Heart right ventricle (tissue), 16 donors: ENCODE data around the gene PLD1. TPM values are rescaled to one million over a fixed set of nuclear protein-coding genes. Genes with fewer than 3 reads are reported as not detected.

Experiments used
- ATAC-seq, 8 donors: fragments of 200-7000 bp; cut with Tn5 transposase; one replicate each; pipeline ENCODE4 v1.9.1; 2020; ENCODE audit warnings: mild to moderate bottlenecking in 8 of 8, moderate library complexity in 8 of 8, moderate number of reproducible peaks in 1 of 8
- DNase-seq, 2 donors: peaks; one replicate each; pipeline ENCODE4 v3.0.0-alpha.2; 2020
- H3K27ac ChIP-seq, 10 donors: fragments of 200-600 bp; sonication (generic) in 2 of 10; one replicate each; pipeline versions ENCODE4 v1.5.0 to v1.8.0; 2020 to 2022; ENCODE audit warnings: mild to moderate bottlenecking in 3 of 10
- H3K27me3 ChIP-seq, 7 donors: fragments of 200-600 bp; one replicate each; pipeline ENCODE4 v1.8.0; 2021 to 2022; ENCODE audit warnings: mild to moderate bottlenecking in 2 of 7
- H3K36me3 ChIP-seq, 9 donors: fragments of 200-600 bp; sonication (generic) in 1 of 9; one replicate each; pipeline versions ENCODE4 v1.5.0 to v1.8.0; 2020 to 2022; ENCODE audit warnings: mild to moderate bottlenecking in 2 of 9
- H3K4me1 ChIP-seq, 9 donors: fragments of 200-600 bp; sonication (generic) in 1 of 9; one replicate each; pipeline versions ENCODE4 v1.5.0 to v1.8.0; 2020 to 2022; ENCODE audit warnings: mild to moderate bottlenecking in 4 of 9
- H3K4me3 ChIP-seq, 10 donors: fragments of 200-600 bp; sonication (generic) in 2 of 10; one replicate each; pipeline versions ENCODE4 v1.5.0 to v1.8.0; 2020 to 2022; ENCODE audit warnings: mild to moderate bottlenecking in 7 of 10, moderate library complexity in 2 of 10
- H3K9me3 ChIP-seq, 11 donors: fragments of 200-600 bp in 10 of 11; sonication (generic) in 2 of 11; one replicate each; pipeline versions ENCODE4 v1.5.0 to v1.8.0; 2013 to 2022; ENCODE audit warnings: mild to moderate bottlenecking in 2 of 11, control low read depth in 1 of 11, moderate library complexity in 1 of 11
- WGBS, 2 donors: extraction: QIAGEN DNeasy Blood & Tissue Kit; methylation state at CpG; one replicate each; pipeline ENCODE4 v1.1.7; 2013; ENCODE audit warnings: inconsistent platforms in 1 of 2; 5-methylcytosine and 5-hydroxymethylcytosine counted together
- intact Hi-C, 10 donors: fragments of 100-400 bp; cut with DNase I; formaldehyde crosslinking; loops; one replicate each; pipeline versions ENCODE4 v1.11.1 to v1.14.2; 2022
- polyA plus RNA-seq, 2 donors: library from polyadenylated mRNA; stranded (reverse); fragments of 200-250 nt; gene quantifications; one replicate each; pipeline ENCODE4 v1.2.3, GENCODE V29; 2013
- total RNA-seq, 10 donors: library from RNA; stranded (reverse); fragmentation: NEBNext Ultra II Directional in 3 of 10; extraction: Animal tissue kit (Norgen Biotek cat#: 25700) in 3 of 10; gene quantifications; one replicate each; pipeline versions ENCODE4 v1.2.1 to v1.2.4, GENCODE V29; 2021 to 2023
- TF ChIP-seq, protein P1 (sequence below), 9 donors: fragments of 200-600 bp; sonication (generic) in 2 of 9; IDR thresholded peaks; one replicate each; pipeline versions ENCODE4 v1.5.0 to v1.8.0; 2021 to 2022; ENCODE audit warnings: antibody characterized with exemption in 9 of 9, mild to moderate bottlenecking in 5 of 9, moderate library complexity in 1 of 9
- donor health status: Arrhythmogenic right ventricular cardiomyopathy.
- donor health status: ischemic (EF 13 %, LVEDD 7.1; RV severe dilation, severe dysfunction).
- donor health status: healthy with polysubstance abuse.
- donor health status: DM: no; HTN: yes; CAD: no.
- donor health status: DM: no; HTN: no; CAD: no.
- donor health status: ischemic (EF 25% LVEDD 6.9; RV normal size, moderate dysfunction).
- donor health status: ischemic (EF 25% LVEDD 5.7; RV mildly dilated, moderate dysfunction).
- donor health status: healthy.
- donor health status: DM: yes; HTN: yes; CAD: no.
- donor health status: Ischemic cardiomyopathy.
- donor health status: ischemic (EF 35%, LVEDD 5.7; RV mildly dilated, moderate dysfunction).
- donor health status: nonischemic (EF 11% LVEDD 7.7; RV severe dilation, severe dysfunction).
- donor health status: DM: yes; HTN: yes; CAD: no.
- donor health status: PGD.
- donor health status: ischemic (EF 29% LVEDD 5.4; RV normal size, mild dysfunction).
- donor health status: nonischemic (EF 23%, LVEDD 6.1; RV moderate dilation, normal function).

Gene PLD1
- total and polyA plus RNA-seq, 12 donors = 10.5 to 83.3 (median 62.9) TPM

DNA sequence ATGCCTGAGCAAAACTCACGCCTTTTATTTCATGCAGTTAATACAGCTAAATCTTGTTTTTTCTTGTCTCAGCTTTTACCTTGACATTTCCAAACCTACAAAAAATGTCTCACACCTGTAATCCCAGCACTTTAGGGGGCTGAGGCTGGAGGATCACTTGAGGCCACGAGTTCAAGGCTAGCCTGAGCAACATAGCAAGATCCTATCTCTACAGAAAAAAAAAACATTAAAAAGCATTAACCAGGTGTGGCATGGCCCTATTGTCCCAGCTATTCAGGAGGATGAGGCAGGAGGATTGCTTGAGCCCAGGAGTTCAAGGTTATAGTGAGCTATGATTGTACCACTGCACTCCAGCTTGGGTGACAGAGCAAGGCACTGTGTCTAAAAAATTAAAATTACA, 29.0 kb upstream of the PLD1 start:
- H3K4me1 ChIP-seq = peaks cover 3 to 77% (median 56%) of the 10 kb centered on the region in 9 donors
- TF ChIP-seq, protein P1, sequence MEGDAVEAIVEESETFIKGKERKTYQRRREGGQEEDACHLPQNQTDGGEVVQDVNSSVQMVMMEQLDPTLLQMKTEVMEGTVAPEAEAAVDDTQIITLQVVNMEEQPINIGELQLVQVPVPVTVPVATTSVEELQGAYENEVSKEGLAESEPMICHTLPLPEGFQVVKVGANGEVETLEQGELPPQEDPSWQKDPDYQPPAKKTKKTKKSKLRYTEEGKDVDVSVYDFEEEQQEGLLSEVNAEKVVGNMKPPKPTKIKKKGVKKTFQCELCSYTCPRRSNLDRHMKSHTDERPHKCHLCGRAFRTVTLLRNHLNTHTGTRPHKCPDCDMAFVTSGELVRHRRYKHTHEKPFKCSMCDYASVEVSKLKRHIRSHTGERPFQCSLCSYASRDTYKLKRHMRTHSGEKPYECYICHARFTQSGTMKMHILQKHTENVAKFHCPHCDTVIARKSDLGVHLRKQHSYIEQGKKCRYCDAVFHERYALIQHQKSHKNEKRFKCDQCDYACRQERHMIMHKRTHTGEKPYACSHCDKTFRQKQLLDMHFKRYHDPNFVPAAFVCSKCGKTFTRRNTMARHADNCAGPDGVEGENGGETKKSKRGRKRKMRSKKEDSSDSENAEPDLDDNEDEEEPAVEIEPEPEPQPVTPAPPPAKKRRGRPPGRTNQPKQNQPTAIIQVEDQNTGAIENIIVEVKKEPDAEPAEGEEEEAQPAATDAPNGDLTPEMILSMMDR (IDR thresholded peaks at IDR 0.05) = no peak
- intact Hi-C loops = loop anchor here in 5 of 10 donors (2.0 to 10.0 kb wide), 9 partner anchors 64 to 496 kb away; partner anchors contain the start of gene FNDC3B (in 2 of the 5)
- no peaks in the 10 kb centered on the region for H3K27me3 ChIP-seq
- WGBS, 2 donors = 93 to 100% methylated on average over 2 of the region's 2 CpGs
- no peak for ATAC-seq
- no peak overlapping the region for H3K4me3 ChIP-seq
- H3K27ac ChIP-seq = peak overlapping the region in 5 of 10 donors; percentile 78 to 84 (median 80)
- no peak for DNase-seq
- H3K36me3 ChIP-seq = no peaks in the 10 kb centered on the region
- H3K9me3 ChIP-seq = no peaks in the 10 kb centered on the region

DNA sequence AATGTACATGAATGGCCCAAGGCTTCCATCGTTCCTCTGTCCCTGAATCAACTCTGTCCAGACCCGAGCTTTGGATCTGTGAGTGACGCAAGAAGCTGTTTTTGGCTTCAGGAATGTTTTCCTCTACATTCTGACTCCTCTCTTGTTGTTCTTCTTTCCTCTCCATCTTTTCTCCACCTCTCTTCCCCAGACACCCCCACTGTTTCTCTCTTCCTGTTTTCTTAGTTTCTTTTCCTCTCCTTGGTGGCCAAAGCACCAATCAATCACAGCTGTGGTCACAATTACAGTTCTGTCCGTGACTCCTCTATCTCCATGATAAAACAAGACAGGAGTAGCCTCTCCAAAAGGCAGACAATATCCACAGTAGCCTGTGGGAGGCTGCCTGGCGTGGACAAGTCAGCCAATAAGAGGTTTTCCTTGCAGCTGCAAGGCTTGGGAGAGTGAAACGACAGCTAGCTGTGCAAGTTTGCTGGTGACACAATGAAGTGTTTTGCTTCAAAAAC, 28.0 kb upstream of the PLD1 start:
- peak; percentile 39 to 72 for DNase-seq
- Histone ChIP-seq H3K27ac (peak overlapping the region; percentile 53 to 84 (median 78)), H3K4me3 (peak overlapping the region in 7 of 10 donors; percentile 6 to 36 (median 23)), H3K36me3 (no peaks in the 10 kb centered on the region), H3K4me1 (peaks cover 3 to 84% (median 64%) of the 10 kb centered on the region in 9 donors), H3K9me3 (no peaks in the 10 kb centered on the region), H3K27me3 (no peaks in the 10 kb centered on the region)
- ATAC-seq = peak; percentile 75 to 85 (median 78)
- TF ChIP-seq, protein P1 (IDR thresholded peaks at IDR 0.05) = peak in 1 of 9 donors; percentile 27
- WGBS, 2 donors = 6 to 14% methylated on average over 6 of the region's 6 CpGs
- intact Hi-C loops = loop anchor here in 5 of 10 donors (2.0 to 10.0 kb wide), 9 partner anchors 63 to 497 kb away; partner anchors contain the start of gene FNDC3B (in 2 of the 5)

DNA sequence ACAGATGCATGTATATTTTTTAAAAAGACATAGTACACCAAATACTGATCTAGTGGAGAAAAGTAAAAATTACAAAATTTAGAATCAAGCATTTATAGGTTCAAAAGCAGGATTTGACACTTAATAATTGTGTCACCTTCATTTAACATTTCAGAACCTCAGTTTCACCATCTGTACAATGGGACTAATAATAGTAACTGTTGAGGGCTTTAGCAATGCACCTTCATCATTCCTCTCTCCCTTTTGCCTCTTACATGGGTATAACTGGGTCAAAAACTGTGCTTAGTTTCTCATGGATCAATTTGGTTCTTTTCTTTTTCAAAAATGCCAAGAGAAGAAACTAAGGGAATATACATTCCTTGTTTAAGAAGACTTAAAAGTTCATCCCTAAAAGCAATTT, 27.4 kb upstream of the PLD1 start:
- ATAC-seq (no peak), DNase-seq (no peak)
- intact Hi-C loops = loop anchor here in 6 of 10 donors (2.0 to 10.0 kb wide), 10 partner anchors 29 to 497 kb away; partner anchors contain the start of gene FNDC3B (in 2 of the 6)
- TF ChIP-seq, protein P1 (IDR thresholded peaks at IDR 0.05) = no peak
- Histone ChIP-seq H3K27me3 (no peaks in the 10 kb centered on the region), H3K36me3 (no peaks in the 10 kb centered on the region), H3K4me3 (peak overlapping the region in 4 of 10 donors; percentile 15 to 36 (median 30)), H3K9me3 (no peaks in the 10 kb centered on the region), H3K4me1 (peaks cover 3 to 84% (median 61%) of the 10 kb centered on the region in 9 donors), H3K27ac (peak overlapping the region; percentile 53 to 84 (median 78))

DNA sequence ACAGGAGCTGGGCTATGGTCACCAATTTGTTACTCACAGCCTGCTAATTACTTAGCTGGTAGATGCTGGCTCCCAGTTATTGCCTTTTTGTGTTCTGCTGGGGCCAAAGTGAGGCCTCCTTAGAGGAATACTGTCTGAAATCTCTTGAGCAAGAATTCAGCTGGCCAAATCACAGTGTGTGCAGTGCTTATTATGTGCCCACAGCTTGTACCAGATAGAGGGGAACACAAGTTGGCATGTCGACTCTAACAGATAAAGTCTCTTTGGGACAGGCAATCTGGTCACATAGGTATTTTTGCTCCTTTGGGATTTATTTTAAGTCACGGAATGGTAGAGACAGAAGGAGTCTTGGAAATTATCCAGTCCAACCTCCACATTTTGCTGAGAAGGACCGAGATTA, 26.6 kb upstream of the PLD1 start:
- no peaks in the 10 kb centered on the region for H3K9me3 ChIP-seq
- no peaks in the 10 kb centered on the region for H3K36me3 ChIP-seq
- ATAC-seq (peak in 5 of 8 donors; percentile 20 to 83 (median 43)), DNase-seq (no peak)
- no peaks in the 10 kb centered on the region for H3K27me3 ChIP-seq
- TF ChIP-seq, protein P1 (IDR thresholded peaks at IDR 0.05) = no peak
- peaks cover 3 to 76% (median 61%) of the 10 kb centered on the region in 9 donors for H3K4me1 ChIP-seq
- no peak overlapping the region for H3K4me3 ChIP-seq
- intact Hi-C loops = loop anchor here in 6 of 10 donors (2.0 to 10.0 kb wide), 9 partner anchors 28 to 498 kb away; partner anchors contain the start of gene FNDC3B (in 1 of the 6)
- H3K27ac ChIP-seq = peak overlapping the region; percentile 7 to 84 (median 78)
- WGBS, 2 donors = 35 to 54% methylated on average over 3 of the region's 3 CpGs
